ENCODE results near the gene AQP12A.

DNA sequence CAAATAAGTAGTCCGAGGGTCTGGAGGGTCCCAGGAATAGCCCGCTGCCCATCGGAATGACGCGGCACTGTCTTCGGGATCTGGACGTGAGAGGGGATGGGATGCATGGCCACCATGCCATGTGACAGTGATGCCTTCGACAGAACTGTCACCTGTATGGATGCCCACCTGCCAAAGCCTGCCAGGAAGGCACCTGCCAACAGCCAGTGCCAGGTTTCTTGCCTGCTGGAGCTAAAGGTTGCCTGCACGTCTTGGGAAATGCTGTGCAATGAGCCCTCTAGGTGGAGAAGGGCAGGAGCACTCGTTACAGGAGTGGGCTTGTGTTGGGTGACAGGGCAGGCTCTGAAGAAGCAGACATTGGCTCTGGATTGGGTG is 45.9 kb upstream of the AQP12A start:
- TF ChIP-seq, protein P1, sequence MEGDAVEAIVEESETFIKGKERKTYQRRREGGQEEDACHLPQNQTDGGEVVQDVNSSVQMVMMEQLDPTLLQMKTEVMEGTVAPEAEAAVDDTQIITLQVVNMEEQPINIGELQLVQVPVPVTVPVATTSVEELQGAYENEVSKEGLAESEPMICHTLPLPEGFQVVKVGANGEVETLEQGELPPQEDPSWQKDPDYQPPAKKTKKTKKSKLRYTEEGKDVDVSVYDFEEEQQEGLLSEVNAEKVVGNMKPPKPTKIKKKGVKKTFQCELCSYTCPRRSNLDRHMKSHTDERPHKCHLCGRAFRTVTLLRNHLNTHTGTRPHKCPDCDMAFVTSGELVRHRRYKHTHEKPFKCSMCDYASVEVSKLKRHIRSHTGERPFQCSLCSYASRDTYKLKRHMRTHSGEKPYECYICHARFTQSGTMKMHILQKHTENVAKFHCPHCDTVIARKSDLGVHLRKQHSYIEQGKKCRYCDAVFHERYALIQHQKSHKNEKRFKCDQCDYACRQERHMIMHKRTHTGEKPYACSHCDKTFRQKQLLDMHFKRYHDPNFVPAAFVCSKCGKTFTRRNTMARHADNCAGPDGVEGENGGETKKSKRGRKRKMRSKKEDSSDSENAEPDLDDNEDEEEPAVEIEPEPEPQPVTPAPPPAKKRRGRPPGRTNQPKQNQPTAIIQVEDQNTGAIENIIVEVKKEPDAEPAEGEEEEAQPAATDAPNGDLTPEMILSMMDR (IDR thresholded peaks at IDR 0.05) = no peak
- TF ChIP-seq ZFX (IDR thresholded peaks at IDR 0.05; ENCODE audit: borderline replicate concordance) = no peak
